WTC11 (cell line): ENCODE results near the gene TMEM271. TPM values are rescaled to one million over a fixed set of nuclear protein-coding genes. Genes with fewer than 3 reads are reported as not detected.

Source experiments
- ATAC-seq: fragments of 200-7000 bp; cut with Tn5 transposase; 2 replicates; pipeline ENCODE4 v1.10.0; 2021; ENCODE audit warnings: mild to moderate bottlenecking, moderate library complexity
- CTCF ChIA-PET: fragments of 300-600 bp; sonication (Branson Sonifier 250); formaldehyde crosslinking; loops from one replicate; lab custom pipeline; 2021; ENCODE audit warnings: antibody characterized with exemption; lab: Charles Lee
- POLR2A ChIA-PET: fragments of 350-600 bp; sonication (Branson Sonifier 250); formaldehyde crosslinking; loops from one replicate; lab custom pipeline; 2021; ENCODE audit warnings: antibody characterized with exemption; lab: Charles Lee
- DNase-seq: peaks from one replicate; pipeline ENCODE4 v3.0.0; 2021; ENCODE audit warnings: low spot score
- H3K27ac Mint-ChIP-seq: 2 replicates; pipeline ENCODE4 v1.8.0; 2021; ENCODE audit warnings: mixed read lengths
- H3K27me3 Mint-ChIP-seq: 2 replicates; pipeline ENCODE4 v1.8.0; 2021; ENCODE audit warnings: low read depth, mild to moderate bottlenecking, moderate library complexity, mixed read lengths
- H3K36me3 Mint-ChIP-seq: 2 replicates; pipeline ENCODE4 v1.8.0; 2021; ENCODE audit warnings: mixed read lengths
- H3K4me1 Mint-ChIP-seq: 2 replicates; pipeline ENCODE4 v1.8.0; 2022; ENCODE audit warnings: mixed read lengths
- H3K4me3 Mint-ChIP-seq: 2 replicates; pipeline ENCODE4 v1.8.0; 2021; ENCODE audit warnings: mild to moderate bottlenecking, moderate library complexity, mixed read lengths
- H3K9me3 Mint-ChIP-seq: 2 replicates; pipeline ENCODE4 v1.8.0; 2021; ENCODE audit warnings: mixed read lengths
- ESRRA ChIP-seq: sonication (generic); formaldehyde crosslinking; IDR thresholded peaks from 2 replicates; pipeline ENCODE4 v1.8.1; 2022; ENCODE audit warnings: mild to moderate bottlenecking, missing genetic modification reagents, borderline replicate concordance
- ETV6 ChIP-seq: sonication (generic); formaldehyde crosslinking; IDR thresholded peaks from 2 replicates; pipeline ENCODE4 v1.8.1; 2022; ENCODE audit warnings: mild to moderate bottlenecking, missing genetic modification reagents
- GABPB1 ChIP-seq: sonication (generic); formaldehyde crosslinking; IDR thresholded peaks from 2 replicates; pipeline ENCODE4 v1.8.1; 2023; ENCODE audit warnings: mild to moderate bottlenecking, missing genetic modification reagents
- JUN ChIP-seq: sonication (generic); formaldehyde crosslinking; IDR thresholded peaks from 2 replicates; pipeline ENCODE4 v1.8.0; 2023; ENCODE audit warnings: mild to moderate bottlenecking, missing genetic modification reagents
- NFATC4 ChIP-seq: fragments of 250-450 bp; sonication (Bioruptor Pico); IDR thresholded peaks from 2 replicates; pipeline ENCODE4 v1.9.0; 2021; ENCODE audit warnings: mild to moderate bottlenecking
- NR1H2 ChIP-seq: sonication (generic); formaldehyde crosslinking; IDR thresholded peaks from 2 replicates; pipeline ENCODE4 v1.9.0; 2021; ENCODE audit warnings: mild to moderate bottlenecking, moderate library complexity, missing genetic modification reagents
- OVOL2 ChIP-seq: fragments of 250-450 bp; sonication (Bioruptor Pico); IDR thresholded peaks from 2 replicates; pipeline ENCODE4 v1.9.0; 2021; ENCODE audit warnings: mild to moderate bottlenecking, borderline replicate concordance
- SP1 ChIP-seq: sonication (generic); formaldehyde crosslinking; conservative IDR thresholded peaks from 2 replicates; pipeline ENCODE4 v1.8.1; 2022; ENCODE audit warnings: missing genetic modification reagents
- TCF7 ChIP-seq: sonication (generic); formaldehyde crosslinking; IDR thresholded peaks from 2 replicates; pipeline ENCODE4 v1.8.0; 2022; ENCODE audit warnings: mild to moderate bottlenecking, low read depth, missing genetic modification reagents, moderate library complexity
- ZNF219 ChIP-seq: sonication (generic); formaldehyde crosslinking; IDR thresholded peaks from 2 replicates; pipeline ENCODE4 v1.8.0; 2023; ENCODE audit warnings: missing genetic modification reagents, mild to moderate bottlenecking, borderline replicate concordance
- ZNF232 ChIP-seq: sonication (generic); formaldehyde crosslinking; IDR thresholded peaks from 2 replicates; pipeline ENCODE4 v1.8.0; 2022; ENCODE audit warnings: mild to moderate bottlenecking, missing genetic modification reagents
- ZNF263 ChIP-seq: sonication (generic); formaldehyde crosslinking; IDR thresholded peaks from 2 replicates; pipeline ENCODE4 v1.8.1; 2022; ENCODE audit warnings: low read depth, mild to moderate bottlenecking, moderate library complexity, missing genetic modification reagents
- ZNF416 ChIP-seq: fragments of 250-450 bp; sonication (Bioruptor Pico); IDR thresholded peaks from 2 replicates; pipeline ENCODE4 v1.9.0; 2021; ENCODE audit warnings: mild to moderate bottlenecking, inconsistent platforms
- total RNA-seq: library from RNA; stranded (reverse); gene quantifications from 3 replicates; pipeline ENCODE4 v1.2.3, GENCODE V29; 2021
- TF ChIP-seq, protein P1 (sequence below): fragments of 250-450 bp; sonication (Bioruptor Pico); IDR thresholded peaks from 2 replicates; pipeline ENCODE4 v1.9.0; 2021; ENCODE audit warnings: mild to moderate bottlenecking
- TF ChIP-seq, protein P2 (sequence below): sonication (generic); formaldehyde crosslinking; IDR thresholded peaks from 2 replicates; pipeline ENCODE4 v1.8.1; 2022; ENCODE audit warnings: low read depth, missing genetic modification reagents, borderline replicate concordance
- TF ChIP-seq, protein P3 (sequence below): sonication (generic); formaldehyde crosslinking; conservative IDR thresholded peaks from 2 replicates; pipeline ENCODE4 v1.8.1; 2022; ENCODE audit warnings: mild to moderate bottlenecking, missing genetic modification reagents
- TF ChIP-seq, protein P4 (sequence below): sonication (generic); formaldehyde crosslinking; IDR thresholded peaks from 2 replicates; pipeline ENCODE4 v1.8.1; 2023; ENCODE audit warnings: mild to moderate bottlenecking, missing genetic modification reagents, moderate library complexity
- TF ChIP-seq, protein P5 (sequence below): sonication (generic); formaldehyde crosslinking; IDR thresholded peaks from 2 replicates; pipeline ENCODE4 v1.8.1; 2022; ENCODE audit warnings: missing genetic modification reagents, borderline replicate concordance
- TF ChIP-seq, protein P6 (sequence below): fragments of 250-450 bp; sonication (Bioruptor Pico); conservative IDR thresholded peaks from 2 replicates; pipeline ENCODE4 v1.9.0; 2021; ENCODE audit warnings: mild to moderate bottlenecking

The TMEM271 gene
- total RNA-seq, 1 experiment from 2014 or later: 0.31 TPM

DNA sequence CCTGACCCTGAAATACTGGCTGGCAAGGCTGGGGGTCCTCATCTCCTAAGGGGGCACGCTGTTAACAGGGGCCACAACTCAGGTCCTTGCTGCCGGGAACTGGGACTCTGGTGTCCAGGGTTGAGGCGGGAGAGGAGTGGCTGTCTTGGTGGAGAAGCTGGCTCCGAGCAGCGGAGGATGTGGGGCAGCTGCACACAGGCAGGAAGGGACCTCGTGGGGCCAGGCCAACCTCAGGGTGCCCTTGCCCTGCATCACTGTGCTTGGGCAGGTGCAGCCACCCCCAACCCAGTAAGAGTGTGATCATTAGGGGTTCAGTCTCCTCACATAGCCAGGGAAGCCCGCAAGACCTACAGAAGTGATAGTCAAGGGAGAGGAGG lies 36.6 kb upstream of the TMEM271 start:
- TF ChIP-seq OVOL2 (CRISPR knock-in tag) (no peak), NR1H2 (no peak), GABPB1 (CRISPR knock-in tag) (no peak), TCF7 (CRISPR knock-in tag) (no peak), JUN (no peak), NFATC4 (CRISPR knock-in tag) (no peak), ZNF219 (no peak)
- TF ChIP-seq, all 79 proteins: peak for 0
- H3K27ac Mint-ChIP-seq: no peak overlapping the region
- CTCF ChIA-PET: no interaction called here
- DNase-seq: no peak
- H3K9me3 Mint-ChIP-seq: peaks cover 4% of the 10 kb centered on the region; the same call in 1 of the 2 replicates
- ATAC-seq: no peak
- H3K4me1 Mint-ChIP-seq: no peaks in the 10 kb centered on the region
- H3K4me3 Mint-ChIP-seq: no peak overlapping the region
- peaks cover 9% of the 10 kb centered on the region for H3K27me3 Mint-ChIP-seq
- H3K36me3 Mint-ChIP-seq: no peaks in the 10 kb centered on the region
- POLR2A ChIA-PET: no interaction called here

DNA sequence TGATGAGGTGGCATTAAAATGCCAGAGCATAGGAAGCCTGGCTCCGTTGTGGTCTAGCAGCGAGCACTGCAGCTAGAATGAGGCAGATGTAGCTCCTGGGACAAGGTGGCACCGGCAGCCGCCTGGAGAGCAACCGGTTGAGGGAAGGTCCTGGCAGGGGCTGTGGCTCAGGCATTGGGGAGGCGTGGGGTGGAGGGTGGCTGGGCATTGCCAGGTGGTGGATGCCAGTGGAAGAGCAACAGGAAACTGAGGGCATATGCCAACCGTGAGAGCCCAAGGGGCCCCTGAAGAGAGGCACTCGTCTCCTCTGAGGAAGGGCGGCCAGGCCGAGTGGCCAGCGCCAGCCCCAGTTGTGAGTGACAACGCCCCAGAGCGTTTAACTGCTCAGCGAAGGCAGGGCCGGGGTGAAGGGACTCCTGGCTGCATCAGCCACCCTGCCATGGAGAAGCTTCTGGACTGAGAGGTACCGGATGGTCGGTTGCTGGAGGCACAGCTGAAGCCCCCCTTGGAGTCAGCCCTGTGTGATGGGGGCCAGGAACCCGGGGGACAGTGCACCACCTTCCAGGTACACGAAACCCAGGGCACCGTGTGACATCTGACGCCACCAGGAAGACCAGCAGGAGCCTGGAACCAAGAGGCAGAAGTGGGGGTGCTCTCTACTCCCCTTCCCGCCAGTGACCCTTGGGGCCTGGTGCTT lies 36.1 kb upstream of the TMEM271 start:
- H3K36me3 Mint-ChIP-seq: no peaks in the 10 kb centered on the region
- ATAC-seq: no peak
- ChIA-PET CTCF (interaction anchor here (1.1 kb wide), 1 partner anchor 9 kb away, joined by 4 read pairs; no protein-coding TSS in a partner anchor), POLR2A (no interaction called here)
- H3K9me3 Mint-ChIP-seq: peaks cover 4% of the 10 kb centered on the region; the same call in 1 of the 2 replicates
- no peak overlapping the region for H3K4me3 Mint-ChIP-seq
- TF ChIP-seq ZNF219 (no peak), SP1 (no peak), ESRRA (CRISPR knock-in tag) (no peak), ZNF416 (CRISPR knock-in tag) (no peak), ZNF263 (no peak), ETV6 (CRISPR knock-in tag) (no peak), ZNF232 (CRISPR knock-in tag) (no peak)
- TF ChIP-seq, protein P1, sequence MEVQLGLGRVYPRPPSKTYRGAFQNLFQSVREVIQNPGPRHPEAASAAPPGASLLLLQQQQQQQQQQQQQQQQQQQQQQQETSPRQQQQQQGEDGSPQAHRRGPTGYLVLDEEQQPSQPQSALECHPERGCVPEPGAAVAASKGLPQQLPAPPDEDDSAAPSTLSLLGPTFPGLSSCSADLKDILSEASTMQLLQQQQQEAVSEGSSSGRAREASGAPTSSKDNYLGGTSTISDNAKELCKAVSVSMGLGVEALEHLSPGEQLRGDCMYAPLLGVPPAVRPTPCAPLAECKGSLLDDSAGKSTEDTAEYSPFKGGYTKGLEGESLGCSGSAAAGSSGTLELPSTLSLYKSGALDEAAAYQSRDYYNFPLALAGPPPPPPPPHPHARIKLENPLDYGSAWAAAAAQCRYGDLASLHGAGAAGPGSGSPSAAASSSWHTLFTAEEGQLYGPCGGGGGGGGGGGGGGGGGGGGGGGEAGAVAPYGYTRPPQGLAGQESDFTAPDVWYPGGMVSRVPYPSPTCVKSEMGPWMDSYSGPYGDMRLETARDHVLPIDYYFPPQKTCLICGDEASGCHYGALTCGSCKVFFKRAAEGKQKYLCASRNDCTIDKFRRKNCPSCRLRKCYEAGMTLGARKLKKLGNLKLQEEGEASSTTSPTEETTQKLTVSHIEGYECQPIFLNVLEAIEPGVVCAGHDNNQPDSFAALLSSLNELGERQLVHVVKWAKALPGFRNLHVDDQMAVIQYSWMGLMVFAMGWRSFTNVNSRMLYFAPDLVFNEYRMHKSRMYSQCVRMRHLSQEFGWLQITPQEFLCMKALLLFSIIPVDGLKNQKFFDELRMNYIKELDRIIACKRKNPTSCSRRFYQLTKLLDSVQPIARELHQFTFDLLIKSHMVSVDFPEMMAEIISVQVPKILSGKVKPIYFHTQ (CRISPR knock-in tag): no peak
- TF ChIP-seq, protein P2, sequence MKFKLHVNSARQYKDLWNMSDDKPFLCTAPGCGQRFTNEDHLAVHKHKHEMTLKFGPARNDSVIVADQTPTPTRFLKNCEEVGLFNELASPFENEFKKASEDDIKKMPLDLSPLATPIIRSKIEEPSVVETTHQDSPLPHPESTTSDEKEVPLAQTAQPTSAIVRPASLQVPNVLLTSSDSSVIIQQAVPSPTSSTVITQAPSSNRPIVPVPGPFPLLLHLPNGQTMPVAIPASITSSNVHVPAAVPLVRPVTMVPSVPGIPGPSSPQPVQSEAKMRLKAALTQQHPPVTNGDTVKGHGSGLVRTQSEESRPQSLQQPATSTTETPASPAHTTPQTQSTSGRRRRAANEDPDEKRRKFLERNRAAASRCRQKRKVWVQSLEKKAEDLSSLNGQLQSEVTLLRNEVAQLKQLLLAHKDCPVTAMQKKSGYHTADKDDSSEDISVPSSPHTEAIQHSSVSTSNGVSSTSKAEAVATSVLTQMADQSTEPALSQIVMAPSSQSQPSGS (CRISPR knock-in tag): no peak
- TF ChIP-seq, protein P3, sequence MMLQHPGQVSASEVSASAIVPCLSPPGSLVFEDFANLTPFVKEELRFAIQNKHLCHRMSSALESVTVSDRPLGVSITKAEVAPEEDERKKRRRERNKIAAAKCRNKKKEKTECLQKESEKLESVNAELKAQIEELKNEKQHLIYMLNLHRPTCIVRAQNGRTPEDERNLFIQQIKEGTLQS: no peak
- TF ChIP-seq, protein P4, sequence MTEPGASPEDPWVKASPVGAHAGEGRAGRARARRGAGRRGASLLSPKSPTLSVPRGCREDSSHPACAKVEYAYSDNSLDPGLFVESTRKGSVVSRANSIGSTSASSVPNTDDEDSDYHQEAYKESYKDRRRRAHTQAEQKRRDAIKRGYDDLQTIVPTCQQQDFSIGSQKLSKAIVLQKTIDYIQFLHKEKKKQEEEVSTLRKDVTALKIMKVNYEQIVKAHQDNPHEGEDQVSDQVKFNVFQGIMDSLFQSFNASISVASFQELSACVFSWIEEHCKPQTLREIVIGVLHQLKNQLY (CRISPR knock-in tag): no peak
- TF ChIP-seq, protein P5, sequence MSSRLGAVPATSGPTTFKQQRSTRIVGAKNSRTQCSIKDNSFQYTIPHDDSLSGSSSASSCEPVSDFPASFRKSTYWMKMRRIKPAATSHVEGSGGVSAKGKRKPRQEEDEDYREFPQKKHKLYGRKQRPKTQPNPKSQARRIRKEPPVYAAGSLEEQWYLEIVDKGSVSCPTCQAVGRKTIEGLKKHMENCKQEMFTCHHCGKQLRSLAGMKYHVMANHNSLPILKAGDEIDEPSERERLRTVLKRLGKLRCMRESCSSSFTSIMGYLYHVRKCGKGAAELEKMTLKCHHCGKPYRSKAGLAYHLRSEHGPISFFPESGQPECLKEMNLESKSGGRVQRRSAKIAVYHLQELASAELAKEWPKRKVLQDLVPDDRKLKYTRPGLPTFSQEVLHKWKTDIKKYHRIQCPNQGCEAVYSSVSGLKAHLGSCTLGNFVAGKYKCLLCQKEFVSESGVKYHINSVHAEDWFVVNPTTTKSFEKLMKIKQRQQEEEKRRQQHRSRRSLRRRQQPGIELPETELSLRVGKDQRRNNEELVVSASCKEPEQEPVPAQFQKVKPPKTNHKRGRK (CRISPR knock-in tag): no peak
- TF ChIP-seq, protein P6, sequence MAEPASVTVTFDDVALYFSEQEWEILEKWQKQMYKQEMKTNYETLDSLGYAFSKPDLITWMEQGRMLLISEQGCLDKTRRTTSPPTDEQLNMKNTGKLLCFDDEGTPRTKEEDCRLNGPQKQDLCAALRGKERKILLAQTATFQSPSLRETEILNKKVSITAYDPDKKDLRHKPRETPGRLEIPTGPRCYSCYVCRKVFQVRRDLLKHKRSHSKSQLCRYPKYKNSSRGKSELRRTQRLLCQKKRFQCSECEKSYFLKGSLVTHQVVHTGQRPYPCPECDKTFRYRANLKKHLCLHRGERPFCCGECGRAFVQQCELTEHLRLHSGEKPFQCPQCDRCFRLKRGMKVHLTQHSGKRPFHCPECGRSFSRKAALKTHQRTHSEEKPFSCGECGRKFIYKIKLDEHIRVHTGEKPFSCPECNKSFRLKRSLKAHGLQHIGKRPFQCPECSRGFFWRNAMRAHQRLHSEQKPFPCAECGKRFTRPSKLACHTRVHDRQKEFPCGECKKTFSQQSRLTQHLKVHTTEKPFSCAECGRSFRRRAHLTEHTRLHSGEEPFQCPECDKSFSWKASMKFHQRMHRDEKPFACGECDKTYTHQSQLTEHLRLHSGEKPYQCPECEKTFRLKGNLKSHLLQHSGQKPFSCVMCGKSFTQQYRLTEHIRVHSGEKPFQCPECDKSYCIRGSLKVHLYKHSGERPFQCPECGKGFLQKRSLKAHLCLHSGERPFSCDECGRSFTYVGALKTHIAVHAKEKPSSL: no peak
- H3K27me3 Mint-ChIP-seq: peaks cover 9% of the 10 kb centered on the region
- no peak for DNase-seq
- no peak overlapping the region for H3K27ac Mint-ChIP-seq
- H3K4me1 Mint-ChIP-seq: no peaks in the 10 kb centered on the region
